NCI-H82 treated with DMSO at 0.1 percent for 48 hours (cell line): ENCODE measurements around the gene NAMPT.
"Not testable (repeated sequence)": the region's sequence is repeated elsewhere in the genome, so short reads cannot be mapped to it uniquely, and the experiment has no call there.

Experiments
- DNase-seq: peaks from one replicate; lab custom pipeline; 2025; ENCODE audit not compliant: unreplicated experiment; lab: John Stamatoyannopoulos, UW

Gene NAMPT

DNA sequence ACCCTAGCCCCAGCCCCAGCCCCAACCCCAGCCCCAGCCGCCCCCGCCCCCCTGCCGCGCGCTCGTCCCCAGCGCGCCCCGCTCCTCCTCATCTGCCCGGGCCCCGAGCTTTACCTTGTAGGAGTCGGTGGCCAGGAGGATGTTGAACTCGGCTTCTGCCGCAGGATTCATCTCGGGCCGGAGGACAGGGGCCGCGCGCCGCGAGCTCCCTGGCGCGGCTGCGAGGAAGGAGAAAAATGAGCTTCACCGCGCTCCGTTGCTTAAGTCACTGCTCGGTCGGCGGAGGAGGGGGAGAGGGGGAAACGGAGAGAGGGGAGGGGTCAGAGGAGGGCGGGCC, at the start of gene NAMPT:
NAMPT (minus strand) TSS at position 270 of the 337 bp plus-strand sequence; CDS start at position 171, 99 bp downstream.
- no peak for DNase-seq

GRCh38 chr7:106332201-106332600, 47.4 kb upstream of the NAMPT start:
- DNase-seq = no peak

- DNase-seq = no peak
Measured at GRCh38 chr7:106331441-106332175, 46.8 kb upstream of the NAMPT start.

- DNase-seq = no peak
Measured at GRCh38 chr7:106329971-106330733, 45.4 kb upstream of the NAMPT start.

DNA sequence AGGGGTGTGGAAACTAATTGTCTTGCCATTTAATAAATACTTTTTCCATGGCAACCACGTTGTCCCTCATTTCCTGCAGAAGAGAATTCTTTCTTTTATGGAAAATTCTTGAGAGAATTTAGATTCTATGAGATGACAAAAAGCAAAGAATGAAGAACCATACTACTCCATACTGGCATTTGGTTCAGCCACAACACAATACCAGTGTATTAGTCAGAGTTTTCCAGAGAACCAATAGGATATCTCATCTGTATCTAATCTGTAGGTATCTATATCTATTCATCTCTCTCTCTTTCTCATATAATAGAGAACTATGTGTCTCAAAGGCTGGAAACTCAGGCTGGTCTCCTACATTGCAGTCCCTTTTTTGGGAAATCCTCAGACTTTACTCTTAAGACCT, 44.6 kb upstream of the NAMPT start:
- no peak for DNase-seq

GRCh38 chr7:106327538-106328481, 43.0 kb upstream of the NAMPT start:
- no peak for DNase-seq

GRCh38 chr7:106326594-106327537, 42.1 kb upstream of the NAMPT start:
- no peak for DNase-seq

GRCh38 chr7:106324509-106324908, 39.7 kb upstream of the NAMPT start:
- not testable (repeated sequence) for DNase-seq

GRCh38 chr7:106320254-106320770, 35.5 kb upstream of the NAMPT start:
- not testable (repeated sequence) for DNase-seq

DNA sequence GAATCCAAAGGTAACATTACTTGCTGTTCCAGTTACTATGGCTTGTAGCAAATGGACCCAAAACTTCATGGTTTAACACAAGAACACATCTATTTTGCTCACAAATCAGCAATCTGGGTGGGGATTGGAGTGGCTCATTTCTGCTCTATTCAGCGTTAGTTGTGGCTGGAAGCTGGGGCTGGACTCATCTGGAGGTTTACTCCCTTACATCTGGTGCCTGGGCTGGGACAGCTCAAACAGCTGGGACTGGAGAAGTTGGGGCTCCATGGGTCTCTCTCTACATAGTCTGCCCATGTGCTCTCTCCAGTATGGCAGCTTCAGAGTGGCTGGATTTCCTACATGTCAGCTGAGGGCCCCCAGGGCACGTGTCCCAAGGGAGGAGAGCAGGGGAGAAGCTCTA, 33.7 kb upstream of the NAMPT start:
- DNase-seq = no peak

GRCh38 chr7:106317971-106318370, 33.2 kb upstream of the NAMPT start:
- no peak for DNase-seq

DNA sequence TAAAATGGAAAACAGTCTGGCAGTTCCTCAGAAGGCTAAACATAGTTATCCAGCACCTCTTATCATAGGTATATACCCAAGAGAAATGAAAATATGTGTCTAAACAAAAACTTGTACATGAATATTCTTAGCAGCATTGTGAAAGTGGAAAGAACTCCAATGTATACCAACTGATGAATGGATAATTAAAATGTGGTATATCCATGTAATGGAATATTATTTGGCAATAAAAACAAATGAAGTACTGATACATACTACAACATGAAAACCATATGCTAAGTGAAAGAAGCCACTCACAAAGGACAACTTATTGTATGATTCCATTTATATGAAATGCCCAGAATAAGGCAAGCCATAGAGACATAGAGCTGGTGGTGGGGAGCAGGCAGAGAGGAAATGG, 32.2 kb upstream of the NAMPT start:
- DNase-seq = no peak

DNA sequence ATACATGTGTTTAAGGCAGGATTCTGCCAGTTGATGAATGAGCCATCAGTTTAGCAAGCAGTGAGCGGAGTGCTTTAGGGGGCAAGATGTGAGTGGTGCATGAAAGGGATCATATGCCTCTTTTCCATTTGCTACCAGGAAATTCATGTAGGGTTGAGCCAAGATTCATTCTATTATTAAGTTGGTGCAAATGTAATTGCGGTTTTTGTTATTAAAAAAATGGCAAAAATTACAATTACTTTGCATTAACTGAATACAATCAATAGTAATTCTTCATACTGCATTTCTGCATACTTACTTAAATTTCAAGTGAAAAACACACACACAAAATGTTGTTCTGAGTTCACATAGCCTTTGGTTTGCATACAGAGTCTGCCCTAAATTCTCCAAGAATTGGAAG, 30.1 kb upstream of the NAMPT start:
- no peak for DNase-seq

- no peak for DNase-seq
Measured at GRCh38 chr7:106313966-106314365, 29.2 kb upstream of the NAMPT start.

DNA sequence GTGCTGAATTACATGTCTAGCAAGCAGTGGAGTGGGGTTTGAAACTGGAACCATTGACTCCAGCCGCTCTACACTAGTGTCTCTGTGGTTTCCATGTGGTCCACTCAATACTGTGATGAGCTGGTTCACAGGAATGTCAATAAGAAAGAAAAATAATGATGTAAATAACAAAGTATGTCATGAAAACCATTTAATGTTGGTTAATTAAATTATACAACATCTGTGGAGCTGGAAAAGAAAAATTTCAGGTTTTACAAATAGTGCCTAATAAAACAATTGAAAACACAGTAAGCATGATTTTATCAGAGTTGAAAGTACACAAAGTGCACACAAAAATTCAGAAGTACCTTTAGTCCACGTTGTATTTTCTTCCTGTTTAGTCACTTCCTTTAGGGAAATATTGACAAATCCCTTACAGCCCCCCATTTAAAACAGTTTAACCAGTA, 28.7 kb upstream of the NAMPT start:
- no peak for DNase-seq

- no peak for DNase-seq
Measured at GRCh38 chr7:106312906-106313305, 28.1 kb upstream of the NAMPT start.

- no peak for DNase-seq
Measured at GRCh38 chr7:106312099-106312871, 27.5 kb upstream of the NAMPT start.

DNA sequence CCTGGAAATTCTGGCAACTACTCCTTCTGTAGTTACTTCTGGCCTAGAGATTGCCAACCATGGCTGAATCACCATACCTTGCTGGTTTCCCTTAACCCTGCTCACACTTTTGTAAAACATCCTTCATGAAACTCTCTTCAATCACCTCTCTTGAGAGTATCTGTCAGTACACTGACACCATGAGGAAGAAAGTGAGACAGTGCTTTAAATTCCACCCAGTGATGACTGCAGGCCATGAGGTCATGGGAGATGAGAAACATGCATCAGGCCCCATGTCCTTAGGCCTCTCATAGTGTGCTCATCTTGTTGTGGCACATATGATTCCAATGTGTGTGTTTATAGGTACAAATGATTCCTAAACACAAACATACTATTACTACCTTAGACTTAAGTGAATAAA, 24.6 kb upstream of the NAMPT start:
- no peak for DNase-seq

GRCh38 chr7:106306256-106306655, 21.5 kb upstream of the NAMPT start:
- no peak for DNase-seq
